OCI-LY7 (cell line): Measurements from ENCODE around the gene NAA80. TPM values are rescaled to one million over a fixed set of nuclear protein-coding genes. Genes with fewer than 3 reads are reported as not detected.

Experiments
- BruUV-seq: library from RNA; stranded (reverse); fragments of 400-500 nt; replicated peaks from 2 replicates; lab custom pipeline; 2021; lab: Mats Ljungman, UMichigan
- CTCF ChIA-PET: fragments of 300-600 bp; sonication (Branson Sonifier 250); formaldehyde crosslinking; loops from one replicate; lab custom pipeline; 2022; ENCODE audit warnings: antibody characterized with exemption; ENCODE audit not compliant: unreplicated experiment; lab: Charles Lee
- POLR2A ChIA-PET: fragments of 300-600 bp; sonication (Branson Sonifier 250); formaldehyde crosslinking; loops from one replicate; lab custom pipeline; 2022; ENCODE audit warnings: antibody characterized with exemption; lab: Charles Lee
- DNase-seq: peaks from one replicate; pipeline ENCODE4 v3.0.0-alpha.2; 2015; ENCODE audit warnings: low spot score
- H2AFZ ChIP-seq: fragments of 200-600 bp; sonication (generic), shearing (Covaris generic); 2 replicates; pipeline ENCODE4 v1.6.1; 2014; ENCODE audit warnings: mild to moderate bottlenecking, antibody characterized with exemption, low read length, moderate library complexity
- H3K27ac ChIP-seq: fragments of 200-600 bp; sonication (generic); 2 replicates; pipeline ENCODE4 v1.5.1; 2014; ENCODE audit warnings: mixed run types, low read depth, mild to moderate bottlenecking, moderate library complexity, low read length, inconsistent platforms; ENCODE audit not compliant: poor library complexity, severe bottlenecking
- H3K36me3 ChIP-seq: fragments of 200-600 bp; sonication (generic); 2 replicates; pipeline ENCODE4 v1.6.1; 2014; ENCODE audit warnings: mild to moderate bottlenecking, antibody characterized with exemption, low read length, moderate library complexity, mixed read lengths; ENCODE audit not compliant: insufficient read depth
- H3K4me1 ChIP-seq: fragments of 200-600 bp; sonication (generic); 2 replicates; pipeline ENCODE4 v1.5.1; 2014; ENCODE audit warnings: mild to moderate bottlenecking, low read length; ENCODE audit not compliant: insufficient read depth, poor library complexity, severe bottlenecking
- H3K4me2 ChIP-seq: fragments of 200-600 bp; sonication (generic); 2 replicates; pipeline ENCODE4 v1.6.1; 2014; ENCODE audit warnings: mild to moderate bottlenecking, low read length
- H3K4me3 ChIP-seq: fragments of 200-600 bp; sonication (generic); 2 replicates; pipeline ENCODE4 v1.5.1; 2014; ENCODE audit warnings: mild to moderate bottlenecking, low read depth, low read length; ENCODE audit not compliant: poor library complexity, severe bottlenecking
- H3K79me2 ChIP-seq: fragments of 200-600 bp; sonication (generic); 2 replicates; pipeline ENCODE4 v1.6.1; 2016; ENCODE audit warnings: low read depth, mild to moderate bottlenecking, low read length, moderate library complexity, mixed read lengths; ENCODE audit not compliant: insufficient read depth
- H3K9me2 ChIP-seq: fragments of 200-600 bp; sonication (generic); 2 replicates; pipeline ENCODE4 v1.6.1; 2016; ENCODE audit warnings: mild to moderate bottlenecking, low read length, mixed read lengths; ENCODE audit not compliant: insufficient read depth
- H3K9me3 ChIP-seq: fragments of 200-600 bp; sonication (generic); 2 replicates; pipeline ENCODE4 v1.6.1; 2014; ENCODE audit warnings: mild to moderate bottlenecking, mixed run types, low read length, mixed read lengths
- H4K20me1 ChIP-seq: fragments of 200-600 bp; sonication (generic); 2 replicates; pipeline ENCODE4 v1.6.1; 2014; ENCODE audit warnings: mild to moderate bottlenecking, antibody characterized with exemption, low read length, moderate library complexity, mixed read lengths; ENCODE audit not compliant: insufficient read depth
- CTCF ChIP-seq: fragments of 200-600 bp; sonication (generic); conservative IDR thresholded peaks from 2 replicates; pipeline ENCODE4 v1.5.1; 2014; ENCODE audit warnings: mild to moderate bottlenecking, antibody characterized with exemption, low read length, moderate library complexity, mixed read lengths
- EZH2phosphoT487 ChIP-seq: fragments of 200-600 bp; sonication (generic); IDR thresholded peaks from 2 replicates; pipeline ENCODE4 v1.6.1; 2018; ENCODE audit warnings: low read depth, borderline replicate concordance, mild to moderate bottlenecking, mixed run types, antibody characterized with exemption, low read length, moderate library complexity, mixed read lengths
- intact Hi-C: fragments of 100-400 bp; cut with micrococcal nuclease; formaldehyde crosslinking; loops from one replicate; pipeline ENCODE4 v1.10.0; 2022; ENCODE audit not compliant: unreplicated experiment
- total RNA-seq, 2 experiments: library from RNA; depleted of rRNA in 1 of 2; stranded (reverse); fragments of >200 nt in 1 of 2; shearing (Covaris generic) in 1 of 2; gene quantifications; 2 replicates each; pipeline ENCODE4 v1.2.3, GENCODE V29; 2014 to 2022

The NAA80 gene
- total RNA-seq, 2 experiments from 2014 or later = 18.7 to 21.7 TPM

GRCh38 chr3:50258029-50258680, 41.0 kb downstream of the NAA80 start:
- CTCF ChIA-PET = no interaction called here
- DNase-seq = no peak
- TF ChIP-seq EZH2phosphoT487 = no peak
- Histone ChIP-seq H3K27ac (no peak overlapping the region), H3K36me3 (peaks cover 58% of the 10 kb centered on the region), H4K20me1 (no peaks in the 10 kb centered on the region), H3K4me2 (no peak overlapping the region), H3K4me1 (peaks cover 4% of the 10 kb centered on the region), H3K9me3 (no peaks in the 10 kb centered on the region), H3K9me2 (no peaks in the 10 kb centered on the region), H3K4me3 (no peak overlapping the region), H2AFZ (no peak overlapping the region), H3K79me2 (no peaks in the 10 kb centered on the region)
- POLR2A ChIA-PET = no interaction called here
- no TSS peak for BruUV-seq
- intact Hi-C loops = no loop called here

DNA sequence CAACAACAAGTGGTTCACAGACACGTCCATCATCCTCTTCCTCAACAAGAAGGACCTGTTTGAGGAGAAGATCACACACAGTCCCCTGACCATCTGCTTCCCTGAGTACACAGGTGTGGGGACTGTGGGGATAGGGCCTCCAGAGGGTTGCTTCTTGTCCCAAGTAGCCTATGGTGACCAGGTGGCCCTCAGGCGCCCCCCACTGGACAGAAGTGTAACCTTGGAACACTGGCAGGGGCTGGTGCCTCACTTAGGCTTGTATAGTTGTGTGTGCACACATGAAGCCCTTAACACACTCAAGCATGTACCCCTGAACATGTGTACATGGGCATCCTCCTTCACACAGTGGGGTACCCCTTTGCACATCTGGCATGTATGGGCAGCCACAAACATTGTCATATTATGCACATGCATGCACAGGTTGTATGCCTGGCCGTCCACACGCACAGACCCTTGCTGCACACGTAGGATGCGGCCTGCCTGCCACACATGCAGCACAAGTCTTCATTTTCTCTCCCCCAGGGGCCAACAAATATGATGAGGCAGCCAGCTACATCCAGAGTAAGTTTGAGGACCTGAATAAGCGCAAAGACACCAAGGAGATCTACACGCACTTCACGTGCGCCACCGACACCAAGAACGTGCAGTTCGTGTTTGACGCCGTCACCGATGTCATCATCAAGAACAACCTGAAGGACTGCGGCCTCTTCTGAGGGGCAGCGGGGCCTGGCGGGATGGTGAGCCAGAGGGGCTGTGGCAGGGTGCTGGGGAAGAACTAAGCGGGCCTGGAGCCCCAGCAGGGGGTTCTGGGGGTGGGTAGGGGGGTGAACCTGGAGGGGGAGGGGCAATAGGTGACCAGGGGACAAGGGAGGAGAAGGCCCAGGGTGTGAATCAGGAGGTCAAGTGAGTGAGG, 42.0 kb downstream of the NAA80 start:
- H3K9me2 ChIP-seq = no peaks in the 10 kb centered on the region
- BruUV-seq = no TSS peak
- DNase-seq = peak; percentile 49
- H4K20me1 ChIP-seq = no peaks in the 10 kb centered on the region
- H3K4me2 ChIP-seq = no peak overlapping the region
- H3K9me3 ChIP-seq = no peaks in the 10 kb centered on the region
- ChIA-PET POLR2A (no interaction called here), CTCF (interaction anchor here (1.7 kb wide), 1 partner anchor 11 kb away, joined by 8 read pairs; no protein-coding TSS in a partner anchor)
- intact Hi-C loops = loop anchor here (1.0 kb wide), 1 partner anchor 30 kb away; no protein-coding TSS in a partner anchor
- H3K79me2 ChIP-seq = no peaks in the 10 kb centered on the region
- no peak overlapping the region for H3K4me3 ChIP-seq
- peaks cover 4% of the 10 kb centered on the region for H3K4me1 ChIP-seq
- H3K27ac ChIP-seq = no peak overlapping the region
- H3K36me3 ChIP-seq = peaks cover 67% of the 10 kb centered on the region
- TF ChIP-seq CTCF (peak; percentile 85), EZH2phosphoT487 (no peak)
- H2AFZ ChIP-seq = no peak overlapping the region

DNA sequence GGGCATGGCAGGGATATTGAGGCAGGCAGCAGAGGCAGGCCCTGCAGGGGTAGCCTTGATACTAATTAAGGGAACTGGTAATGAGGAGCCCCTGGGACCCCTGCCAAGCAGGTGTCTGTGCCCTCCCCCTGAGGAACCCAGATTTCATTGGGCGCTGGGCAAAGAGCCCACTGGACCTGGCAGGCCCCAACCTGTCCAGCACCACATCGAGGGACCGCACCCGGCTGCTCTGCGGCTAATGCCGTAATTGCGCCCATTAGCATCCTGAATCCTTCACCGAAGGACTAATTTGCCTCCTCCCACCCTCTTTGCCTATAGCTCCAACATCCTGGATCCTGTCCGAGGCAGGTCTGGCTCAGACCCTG, 44.0 kb downstream of the NAA80 start:
- peaks cover 84% of the 10 kb centered on the region for H3K36me3 ChIP-seq
- no peak overlapping the region for H3K4me2 ChIP-seq
- H3K9me2 ChIP-seq = no peaks in the 10 kb centered on the region
- peaks cover 4% of the 10 kb centered on the region for H3K4me1 ChIP-seq
- intact Hi-C loops = no loop called here
- BruUV-seq = no TSS peak
- no peak for TF ChIP-seq EZH2phosphoT487
- no peak for TF ChIP-seq CTCF
- CTCF ChIA-PET = no interaction called here
- no peak overlapping the region for H3K27ac ChIP-seq
- POLR2A ChIA-PET = no interaction called here
- no peaks in the 10 kb centered on the region for H4K20me1 ChIP-seq
- peaks cover 1% of the 10 kb centered on the region; the same call in 1 of the 2 replicates for H3K79me2 ChIP-seq
- no peak for DNase-seq
- no peak overlapping the region for H3K4me3 ChIP-seq
- H3K9me3 ChIP-seq = no peaks in the 10 kb centered on the region
- no peak overlapping the region for H2AFZ ChIP-seq
